NK-92 treated with Interleukin-12 subunit alpha and Interleukin-12 subunit beta, amount 100 ng/mL, for 24 hours (cell line): ENCODE results near the gene WDR7.
A peak's percentile ranks its signal among the peaks of the same experiment; 100 is the strongest.

ENCODE experiments used
- DNase-seq: peaks from one replicate; lab custom pipeline; 2025; lab: John Stamatoyannopoulos, UW

WDR7 gene

DNA sequence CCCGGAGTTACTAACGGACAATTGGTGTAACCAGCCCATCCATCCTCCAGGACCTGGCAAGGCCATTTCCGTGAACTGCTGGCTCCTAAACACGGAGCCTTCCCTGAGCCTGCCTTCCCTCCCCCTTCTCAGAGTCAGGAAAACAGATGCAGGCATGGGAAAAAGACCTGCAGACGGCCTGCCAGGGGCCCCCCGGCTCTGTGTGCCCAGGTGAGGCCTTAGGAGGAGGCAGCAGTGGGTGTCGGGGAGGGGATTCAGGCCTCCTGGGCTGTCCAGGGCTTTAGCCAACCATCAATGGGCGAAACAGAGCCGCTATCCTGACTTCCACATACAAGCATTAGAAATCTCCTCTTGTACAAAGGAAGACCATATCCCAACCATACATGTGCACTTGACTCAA lies 427.5 kb downstream of the WDR7 start:
- no peak for DNase-seq

DNA sequence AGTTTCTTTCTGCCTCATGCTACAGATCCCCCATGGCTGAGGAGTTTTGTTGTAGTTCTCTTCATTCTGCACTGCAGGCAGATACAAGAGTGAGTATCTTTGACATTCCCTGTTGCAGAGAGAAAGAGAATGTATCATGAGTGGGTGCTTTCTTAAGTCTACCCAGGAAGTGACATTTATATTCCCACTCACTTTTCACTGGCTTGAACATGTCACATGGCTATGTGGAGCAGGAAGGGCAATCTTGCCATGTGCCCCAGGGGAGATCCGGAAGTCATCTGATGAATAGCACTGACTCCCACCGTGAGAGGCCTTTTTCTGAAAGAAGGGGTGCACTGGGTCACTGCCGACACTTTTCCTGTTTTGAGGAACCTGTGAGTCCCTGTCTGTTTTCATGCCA lies 429.3 kb downstream of the WDR7 start:
- DNase-seq = no peak

DNA sequence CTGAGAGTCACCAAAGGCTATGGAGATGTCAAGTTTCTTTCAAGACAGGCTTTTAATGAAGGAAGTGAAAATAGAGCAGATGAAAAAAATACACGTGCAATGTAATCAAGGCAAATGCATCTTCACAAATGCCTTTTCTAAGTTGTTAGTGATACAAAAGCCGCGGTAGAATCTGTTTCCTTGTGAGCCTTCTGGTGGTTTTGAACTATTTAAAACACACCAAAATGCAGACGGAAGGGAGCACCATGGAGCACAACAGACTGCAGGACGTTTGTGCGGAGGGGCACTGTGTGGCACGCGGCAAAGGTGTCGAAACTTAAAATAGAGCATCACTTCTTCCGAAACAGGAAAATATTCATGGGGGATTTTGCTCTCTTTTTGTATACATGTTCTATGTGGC lies 430.7 kb downstream of the WDR7 start:
- DNase-seq = no peak

- no peak for DNase-seq
These were observed 432.3 kb downstream of the WDR7 start for GRCh38 chr18:57083485-57083884.

DNA sequence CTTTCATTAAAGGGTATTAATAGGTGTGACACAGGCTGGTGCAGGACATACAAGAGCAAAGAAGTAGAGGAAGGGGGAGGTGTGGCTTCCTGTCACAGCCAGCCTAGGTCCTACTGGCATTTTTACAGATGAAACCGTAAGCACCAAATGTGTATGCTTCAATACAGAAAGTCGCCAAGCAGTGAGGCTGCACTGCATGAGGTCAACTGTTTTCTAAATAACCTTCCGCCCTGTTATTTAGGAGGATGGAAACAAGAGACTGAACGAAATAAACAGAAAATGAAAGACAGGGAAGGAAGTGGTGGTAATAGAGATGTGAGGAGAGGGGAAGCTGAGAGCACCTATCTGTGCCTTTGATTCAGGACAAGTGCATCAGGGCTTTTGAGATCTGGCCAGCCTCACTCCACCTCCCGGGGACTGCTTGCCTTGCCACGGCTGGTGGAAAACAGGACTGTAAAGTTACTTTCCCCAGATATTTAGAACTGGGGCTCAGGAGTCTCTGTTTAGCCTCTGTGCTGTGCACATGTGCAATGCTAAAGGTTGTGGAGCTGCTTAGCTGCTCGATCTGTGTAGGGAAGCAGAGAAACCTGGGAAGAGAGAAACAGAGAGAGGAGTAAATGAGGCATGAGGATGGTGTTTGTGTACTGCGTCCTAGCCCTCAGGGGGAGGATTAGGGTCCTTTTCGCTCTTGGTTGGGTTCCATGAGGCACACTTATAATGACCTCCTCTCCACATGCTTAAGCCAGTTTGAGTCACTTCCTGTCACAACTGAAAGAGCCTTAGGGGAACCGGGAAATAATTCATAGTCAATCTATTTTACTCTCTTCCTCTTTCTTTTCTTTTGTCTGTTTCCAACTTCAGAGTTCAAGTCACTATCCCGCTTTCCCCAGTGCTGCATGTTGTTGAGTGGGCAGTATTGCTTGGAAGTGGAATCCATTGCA lies 433.4 kb downstream of the WDR7 start:
- DNase-seq = peak; percentile 6

DNA sequence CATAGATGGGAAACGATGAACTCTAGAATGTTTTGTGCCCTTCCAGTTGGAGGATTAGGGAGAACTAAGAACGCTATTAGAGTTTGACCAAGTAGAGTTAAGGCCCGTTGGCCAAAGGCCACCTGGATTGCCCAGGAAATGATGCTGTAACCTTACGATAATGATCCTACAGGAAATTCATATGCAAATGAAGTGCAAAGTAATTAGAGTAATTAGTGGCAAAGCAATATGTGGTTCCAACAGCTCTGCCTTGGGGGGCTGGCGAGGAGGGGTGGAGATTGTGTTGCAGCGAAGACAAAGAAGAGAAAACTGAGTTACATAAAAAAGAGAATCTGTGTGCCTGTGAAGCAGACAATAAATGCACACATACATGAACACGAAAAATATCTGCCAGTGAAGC lies 434.2 kb downstream of the WDR7 start:
- DNase-seq = no peak

DNA sequence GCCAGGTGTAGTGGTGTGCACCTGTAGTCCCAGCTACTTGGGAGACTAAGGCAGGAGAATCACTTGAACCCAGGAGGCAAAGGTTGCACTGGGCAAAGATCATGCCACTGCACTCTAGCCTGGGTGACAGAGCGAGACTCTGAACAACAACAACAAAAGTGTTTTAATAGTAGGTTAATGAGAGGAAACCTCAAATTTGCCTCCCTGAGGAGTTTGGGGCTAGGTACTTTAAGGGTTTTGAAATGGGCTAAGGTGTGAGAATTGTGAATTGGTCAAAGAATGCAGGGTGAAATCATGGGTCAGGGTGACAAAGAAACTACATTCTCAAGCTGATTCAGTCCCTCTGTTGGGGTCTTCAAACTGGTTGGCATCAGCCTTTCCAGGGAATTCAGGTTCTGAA lies 435.0 kb downstream of the WDR7 start:
- DNase-seq = no peak
